ENCODE results near the gene PITRM1. TPM values are rescaled to one million over a fixed set of nuclear protein-coding genes. Genes with fewer than 3 reads are reported as not detected.

Gene PITRM1
- total and polyA plus RNA-seq, 7 experiments from 2014 or later = 35.1 to 90.8 (median 71.8) TPM

DNA sequence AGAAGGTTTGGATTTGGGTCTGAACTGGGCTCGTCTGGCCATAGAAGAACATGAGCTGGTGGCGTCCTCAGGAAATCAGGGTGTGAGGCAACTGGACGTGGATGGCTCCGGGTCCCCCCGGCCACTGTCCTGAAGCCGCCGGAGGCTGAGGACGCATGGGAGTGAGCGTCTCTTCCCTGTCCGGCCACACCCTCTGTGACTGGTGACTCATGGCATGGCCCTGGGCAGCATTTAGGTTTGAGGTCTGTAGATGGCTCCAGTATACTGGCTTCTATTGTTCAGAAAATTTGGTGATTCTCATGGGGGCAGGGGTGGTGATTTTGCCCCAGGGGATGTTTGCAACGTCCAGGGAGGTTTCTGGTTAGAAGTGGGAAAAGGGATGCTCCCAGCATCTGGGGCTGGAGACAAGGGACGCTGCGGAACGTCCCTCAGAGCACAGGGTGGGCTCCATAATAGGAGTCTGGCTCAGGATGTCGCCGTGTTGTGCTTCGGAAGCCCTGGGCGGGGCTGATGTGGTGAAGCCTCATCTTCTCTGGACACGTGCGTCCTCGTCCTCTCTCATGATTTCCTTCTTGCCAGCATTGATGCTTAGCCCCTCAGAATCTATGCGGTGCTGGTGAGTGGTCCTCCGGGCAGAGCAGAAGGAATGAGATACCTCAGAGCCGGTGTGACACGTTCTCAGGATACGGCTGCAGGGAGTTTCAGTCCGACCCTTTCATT, 49.9 kb downstream of the PITRM1 start:
- intact Hi-C loops (cut with micrococcal nuclease) = no loop called here
- no peak for DNase-seq
- Histone ChIP-seq H3K4me1 (ENCODE audit: control insufficient read depth in 2 of 2, insufficient read depth in 2 of 2, low read length in 2 of 2) (no peaks in the 10 kb centered on the region), H3K4me3 (ENCODE audit: low read length) (no peak overlapping the region), H3K27me3 (ENCODE audit: control insufficient read depth in 2 of 2, insufficient read depth in 2 of 2, low read length in 2 of 2) (no peaks in the 10 kb centered on the region), H3K9me3 (ENCODE audit: control insufficient read depth in 2 of 3, low read length in 3 of 3) (no peaks in the 10 kb centered on the region), H3K27ac (ENCODE audit: low read depth, low read length) (no peak overlapping the region), H3K36me3 (ENCODE audit: control insufficient read depth in 2 of 3, insufficient read depth in 3 of 3, low read length in 3 of 3) (peaks cover 0 to 67% (median 0%) of the 10 kb centered on the region in 3 experiments)
- no peak overlapping the region for H3K4me3 Mint-ChIP-seq
- H3K9me3 Mint-ChIP-seq = peaks cover 0 to 2% (median 0%) of the 10 kb centered on the region in 11 donors
- ATAC-seq = no peak
- H3K27me3 Mint-ChIP-seq = no peaks in the 10 kb centered on the region
- no peaks in the 10 kb centered on the region for H3K4me1 Mint-ChIP-seq
- peaks cover 9 to 53% (median 19%) of the 10 kb centered on the region in 5 donors for H3K36me3 Mint-ChIP-seq
- peak overlapping the region in 2 of 9 donors; percentile 36 to 55 for H3K27ac Mint-ChIP-seq
- POLR2A ChIA-PET = no interaction called here
- CTCF ChIA-PET = no interaction called here

- ChIA-PET POLR2A (no interaction called here), CTCF (no interaction called here)
- no peak overlapping the region for H3K4me3 Mint-ChIP-seq
- peaks cover 0 to 2% (median 0%) of the 10 kb centered on the region in 11 donors for H3K9me3 Mint-ChIP-seq
- Histone ChIP-seq H3K36me3 (ENCODE audit: control insufficient read depth in 2 of 3, insufficient read depth in 3 of 3, low read length in 3 of 3) (peaks cover 0 to 67% (median 0%) of the 10 kb centered on the region in 3 experiments), H3K4me1 (ENCODE audit: control insufficient read depth in 2 of 2, insufficient read depth in 2 of 2, low read length in 2 of 2) (no peaks in the 10 kb centered on the region), H3K27ac (ENCODE audit: low read depth, low read length) (no peak overlapping the region), H3K27me3 (ENCODE audit: control insufficient read depth in 2 of 2, insufficient read depth in 2 of 2, low read length in 2 of 2) (no peaks in the 10 kb centered on the region), H3K4me3 (ENCODE audit: low read length) (no peak overlapping the region), H3K9me3 (ENCODE audit: control insufficient read depth in 2 of 3, low read length in 3 of 3) (no peaks in the 10 kb centered on the region)
- DNase-seq (no peak), ATAC-seq (no peak)
- no peaks in the 10 kb centered on the region for H3K4me1 Mint-ChIP-seq
- peak overlapping the region in 1 of 9 donors; percentile 55 for H3K27ac Mint-ChIP-seq
- no peaks in the 10 kb centered on the region for H3K27me3 Mint-ChIP-seq
- intact Hi-C loops (cut with micrococcal nuclease) = no loop called here
- peaks cover 7 to 58% (median 23%) of the 10 kb centered on the region in 5 donors for H3K36me3 Mint-ChIP-seq
These were observed 50.5 kb downstream of the PITRM1 start for GRCh38 chr10:3122034-3122433.

- Mint-ChIP-seq H3K9me3 (peaks cover 0 to 2% (median 0%) of the 10 kb centered on the region in 11 donors), H3K27me3 (no peaks in the 10 kb centered on the region), H3K27ac (no peak overlapping the region), H3K4me1 (peaks cover 0 to under 1% (median 0%) of the 10 kb centered on the region in 7 donors), H3K36me3 (peaks cover 14 to 59% (median 32%) of the 10 kb centered on the region in 5 donors), H3K4me3 (no peak overlapping the region)
- no peak overlapping the region for H3K27ac ChIP-seq (ENCODE audit: low read depth, low read length)
- ATAC-seq = no peak
- ChIA-PET CTCF (no interaction called here), POLR2A (no interaction called here)
- peaks cover 0 to 69% (median 0%) of the 10 kb centered on the region in 3 experiments for H3K36me3 ChIP-seq (ENCODE audit: control insufficient read depth in 2 of 3, insufficient read depth in 3 of 3, low read length in 3 of 3)
- no peaks in the 10 kb centered on the region for H3K27me3 ChIP-seq (ENCODE audit: control insufficient read depth in 2 of 2, insufficient read depth in 2 of 2, low read length in 2 of 2)
- DNase-seq = no peak
- intact Hi-C loops (cut with micrococcal nuclease) = no loop called here
- no peak overlapping the region for H3K4me3 ChIP-seq (ENCODE audit: low read length)
- no peaks in the 10 kb centered on the region for H3K4me1 ChIP-seq (ENCODE audit: control insufficient read depth in 2 of 2, insufficient read depth in 2 of 2, low read length in 2 of 2)
- H3K9me3 ChIP-seq (ENCODE audit: control insufficient read depth in 2 of 3, low read length in 3 of 3) = no peaks in the 10 kb centered on the region
These were observed 52.7 kb downstream of the PITRM1 start for GRCh38 chr10:3119796-3120459.

- ATAC-seq (no peak), DNase-seq (no peak)
- intact Hi-C loops (cut with micrococcal nuclease) = no loop called here
- H3K27ac ChIP-seq (ENCODE audit: low read depth, low read length) = no peak overlapping the region
- H3K4me3 ChIP-seq (ENCODE audit: low read length) = no peak overlapping the region
- peaks cover 0 to 4% (median 0%) of the 10 kb centered on the region in 7 donors for H3K4me1 Mint-ChIP-seq
- peaks cover 0 to 2% (median 0%) of the 10 kb centered on the region in 11 donors for H3K9me3 Mint-ChIP-seq
- peaks cover 14 to 61% (median 35%) of the 10 kb centered on the region in 5 donors for H3K36me3 Mint-ChIP-seq
- H3K27me3 ChIP-seq (ENCODE audit: control insufficient read depth in 2 of 2, insufficient read depth in 2 of 2, low read length in 2 of 2) = no peaks in the 10 kb centered on the region
- H3K9me3 ChIP-seq (ENCODE audit: control insufficient read depth in 2 of 3, low read length in 3 of 3) = no peaks in the 10 kb centered on the region
- ChIA-PET POLR2A (no interaction called here), CTCF (no interaction called here)
- H3K27ac Mint-ChIP-seq = peak overlapping the region in 1 of 9 donors; percentile 13
- peaks cover 0 to 70% (median 3%) of the 10 kb centered on the region in 3 experiments for H3K36me3 ChIP-seq (ENCODE audit: control insufficient read depth in 2 of 3, insufficient read depth in 3 of 3, low read length in 3 of 3)
- no peaks in the 10 kb centered on the region for H3K27me3 Mint-ChIP-seq
- H3K4me3 Mint-ChIP-seq = no peak overlapping the region
- no peaks in the 10 kb centered on the region for H3K4me1 ChIP-seq (ENCODE audit: control insufficient read depth in 2 of 2, insufficient read depth in 2 of 2, low read length in 2 of 2)
These were observed 53.9 kb downstream of the PITRM1 start for GRCh38 chr10:3118641-3119091.

- Mint-ChIP-seq H3K27me3 (no peaks in the 10 kb centered on the region), H3K4me3 (no peak overlapping the region), H3K9me3 (peaks cover 0 to 2% (median 0%) of the 10 kb centered on the region in 11 donors), H3K36me3 (peaks cover 10 to 60% (median 35%) of the 10 kb centered on the region in 5 donors), H3K27ac (no peak overlapping the region), H3K4me1 (peaks cover 0 to 4% (median 0%) of the 10 kb centered on the region in 7 donors)
- CTCF ChIA-PET = no interaction called here
- DNase-seq (no peak), ATAC-seq (no peak)
- Histone ChIP-seq H3K27me3 (ENCODE audit: control insufficient read depth in 2 of 2, insufficient read depth in 2 of 2, low read length in 2 of 2) (no peaks in the 10 kb centered on the region), H3K9me3 (ENCODE audit: control insufficient read depth in 2 of 3, low read length in 3 of 3) (no peaks in the 10 kb centered on the region), H3K4me1 (ENCODE audit: control insufficient read depth in 2 of 2, insufficient read depth in 2 of 2, low read length in 2 of 2) (no peaks in the 10 kb centered on the region), H3K27ac (ENCODE audit: low read depth, low read length) (no peak overlapping the region), H3K36me3 (ENCODE audit: control insufficient read depth in 2 of 3, insufficient read depth in 3 of 3, low read length in 3 of 3) (peaks cover 0 to 70% (median 7%) of the 10 kb centered on the region in 3 experiments), H3K4me3 (ENCODE audit: low read length) (no peak overlapping the region)
- POLR2A ChIA-PET = no interaction called here
- intact Hi-C loops (cut with micrococcal nuclease) = no loop called here
These were observed 55.1 kb downstream of the PITRM1 start for GRCh38 chr10:3117486-3117885.

DNA sequence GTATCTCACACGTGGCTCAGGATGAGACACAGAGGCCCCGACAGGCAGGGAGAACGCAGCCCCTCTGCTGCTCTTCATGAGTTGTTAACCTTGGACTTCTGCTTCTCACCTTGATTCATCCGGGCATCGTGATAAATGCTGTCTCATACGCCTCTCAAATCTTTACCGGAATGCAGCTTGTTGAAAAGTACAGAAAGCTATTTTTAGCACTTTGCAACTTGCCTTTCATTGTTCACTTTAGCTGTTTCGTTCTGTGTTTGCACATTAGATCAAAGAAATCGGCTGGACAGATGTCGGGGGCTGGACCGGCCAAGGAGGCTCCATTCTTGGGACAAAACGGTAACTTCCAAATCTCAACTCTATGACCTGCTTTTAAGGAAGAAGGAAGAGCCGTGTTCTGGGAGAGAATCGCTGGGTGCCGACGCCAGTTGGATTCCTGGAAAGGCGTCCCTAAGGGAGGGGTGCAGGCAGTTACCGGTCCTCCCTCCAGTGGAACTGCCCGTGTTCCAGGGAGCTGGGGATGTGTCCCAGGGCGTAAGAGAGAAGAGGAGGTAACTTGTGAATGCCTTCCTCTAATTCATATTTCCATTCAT, 56.0 kb downstream of the PITRM1 start:
- H3K36me3 ChIP-seq (ENCODE audit: control insufficient read depth in 2 of 3, insufficient read depth in 3 of 3, low read length in 3 of 3) = peaks cover 0 to 74% (median 7%) of the 10 kb centered on the region in 3 experiments
- H3K27me3 ChIP-seq (ENCODE audit: control insufficient read depth in 2 of 2, insufficient read depth in 2 of 2, low read length in 2 of 2) = no peaks in the 10 kb centered on the region
- H3K27me3 Mint-ChIP-seq = no peaks in the 10 kb centered on the region
- POLR2A ChIA-PET = no interaction called here
- H3K36me3 Mint-ChIP-seq = peaks cover 10 to 59% (median 29%) of the 10 kb centered on the region in 5 donors
- intact Hi-C loops (cut with micrococcal nuclease) = no loop called here
- H3K4me1 Mint-ChIP-seq = peaks cover 0 to 4% (median 0%) of the 10 kb centered on the region in 7 donors
- ATAC-seq = no peak
- CTCF ChIA-PET = no interaction called here
- H3K9me3 Mint-ChIP-seq = peaks cover 0 to 2% (median 0%) of the 10 kb centered on the region in 11 donors
- H3K4me3 Mint-ChIP-seq = no peak overlapping the region
- H3K4me1 ChIP-seq (ENCODE audit: control insufficient read depth in 2 of 2, insufficient read depth in 2 of 2, low read length in 2 of 2) = no peaks in the 10 kb centered on the region
- no peak overlapping the region for H3K27ac ChIP-seq (ENCODE audit: low read depth, low read length)
- no peak for DNase-seq
- H3K4me3 ChIP-seq (ENCODE audit: low read length) = no peak overlapping the region
- peak overlapping the region in 1 of 9 donors; percentile 20 for H3K27ac Mint-ChIP-seq
- no peaks in the 10 kb centered on the region for H3K9me3 ChIP-seq (ENCODE audit: control insufficient read depth in 2 of 3, low read length in 3 of 3)
